HG02798 (cell line): ENCODE results near the gene DLG2.

Source experiments
- ATAC-seq: cut with Tn5 transposase; IDR thresholded peaks from one replicate; pipeline ENCODE4 v1.9.1; 2021; ENCODE audit warnings: mild to moderate bottlenecking; ENCODE audit not compliant: unreplicated experiment, poor library complexity

The DLG2 gene

DNA sequence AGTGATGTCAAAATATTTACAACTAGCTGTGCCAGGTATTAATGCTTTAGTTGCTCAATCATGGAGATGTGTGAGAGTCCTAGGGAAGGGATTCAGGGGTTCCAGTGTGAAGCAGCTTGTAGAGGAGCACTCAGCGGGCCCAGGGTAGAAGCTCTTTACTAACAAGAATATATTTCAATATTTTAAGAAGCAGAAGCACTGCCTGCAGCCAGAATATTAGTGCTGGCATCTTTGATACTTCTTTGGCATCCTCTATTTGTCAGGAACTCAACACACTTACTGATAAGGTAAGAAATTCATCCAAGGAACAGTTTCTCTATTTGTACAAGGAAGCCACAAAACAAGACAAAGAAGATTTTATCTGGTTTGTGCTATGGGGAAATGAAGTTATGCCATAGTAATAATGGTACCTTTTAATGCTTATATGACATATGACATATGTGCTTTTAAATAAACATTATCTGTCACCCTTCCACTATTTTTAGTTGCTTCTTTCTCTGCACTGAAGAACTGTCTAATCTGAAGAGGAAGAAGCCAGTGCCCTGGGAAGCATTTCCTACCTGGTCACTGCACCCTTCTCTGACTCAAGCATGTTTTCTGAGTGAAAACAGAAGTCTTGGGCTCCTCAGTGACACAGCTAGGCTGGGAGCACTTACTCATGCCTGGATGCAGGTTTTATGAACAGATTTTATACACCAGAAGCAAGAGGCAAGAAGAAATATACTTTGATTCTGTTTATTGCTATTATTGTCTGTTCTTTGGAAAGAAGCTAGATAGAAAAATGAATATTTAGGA, 1952.8 kb downstream of the DLG2 start:
- ATAC-seq: no peak

DNA sequence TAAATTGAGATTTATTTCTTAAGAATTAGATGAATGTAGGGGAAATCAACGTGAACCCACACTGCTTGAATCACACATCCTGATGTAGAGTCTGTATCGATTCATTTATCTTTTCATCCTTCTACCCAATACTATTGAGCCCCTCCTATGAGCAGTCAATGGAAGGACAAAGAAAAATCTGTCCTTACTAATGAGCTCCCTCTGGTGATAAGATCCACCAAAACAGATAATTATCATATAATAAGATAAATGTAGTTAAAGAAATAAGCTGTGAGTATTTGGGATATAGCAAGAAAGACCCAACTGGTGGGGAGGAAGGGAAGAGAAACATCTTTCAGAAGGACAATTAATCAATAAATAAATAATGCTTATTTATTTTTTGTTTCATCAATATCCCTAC, 1955.9 kb downstream of the DLG2 start:
- ATAC-seq: no peak

DNA sequence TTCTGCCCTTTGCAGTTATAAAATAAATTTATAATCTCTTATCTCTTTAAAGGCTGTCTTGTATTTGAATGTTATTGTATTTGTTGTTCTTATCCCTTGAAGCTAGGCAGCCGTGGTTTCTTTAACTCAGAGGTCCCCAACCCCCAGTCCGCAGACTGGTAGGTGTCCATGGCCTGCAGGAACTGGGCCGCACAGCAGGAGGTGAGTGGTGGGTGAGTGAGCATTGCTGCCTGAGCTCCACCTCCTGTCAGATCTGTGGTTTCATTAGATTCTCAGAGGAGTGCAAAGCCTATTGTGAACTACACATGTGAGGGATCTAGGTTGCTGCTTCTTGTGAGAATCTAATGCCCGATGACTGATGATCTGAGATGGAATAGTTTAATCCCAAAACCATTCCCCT, 1961.0 kb downstream of the DLG2 start:
- ATAC-seq: no peak

DNA sequence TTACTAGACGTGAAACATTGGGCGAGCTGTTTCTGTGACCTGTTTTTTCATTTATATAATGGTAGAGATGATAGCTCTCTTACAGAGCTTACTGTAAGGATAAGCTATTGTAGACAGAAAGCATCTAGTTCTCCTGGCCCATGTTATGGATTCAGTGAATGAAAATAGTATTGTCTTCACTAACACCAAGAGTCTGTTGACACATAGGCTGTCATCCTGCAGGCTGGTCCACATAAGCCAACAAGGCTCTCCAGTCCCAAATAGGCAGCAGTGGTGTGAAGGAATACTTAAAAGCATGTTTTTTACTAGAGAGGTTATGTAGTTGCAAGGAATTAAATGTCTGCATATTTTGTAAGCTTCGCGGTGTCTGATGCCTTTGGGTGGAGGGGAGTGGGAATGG, 1963.2 kb downstream of the DLG2 start:
- ATAC-seq: no peak

DNA sequence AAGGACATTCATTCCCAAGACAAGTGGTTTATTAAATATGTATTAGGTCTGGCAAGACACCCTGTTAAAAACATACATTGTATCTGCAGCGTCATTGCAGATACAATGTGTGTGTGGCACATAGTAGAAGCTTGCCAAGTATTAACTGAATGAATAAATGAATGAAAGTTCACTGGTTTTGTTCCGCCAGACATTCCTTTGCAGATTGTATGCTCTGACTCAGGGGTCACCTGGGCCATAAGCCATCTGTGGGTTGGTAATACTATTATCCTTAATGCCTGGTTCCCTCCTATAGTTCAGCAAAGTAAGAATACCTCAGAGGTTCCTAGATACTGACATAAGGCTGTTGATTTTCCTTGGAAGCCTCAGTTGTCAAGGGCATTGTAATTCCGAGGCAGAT, 1963.7 kb downstream of the DLG2 start:
- no peak for ATAC-seq

DNA sequence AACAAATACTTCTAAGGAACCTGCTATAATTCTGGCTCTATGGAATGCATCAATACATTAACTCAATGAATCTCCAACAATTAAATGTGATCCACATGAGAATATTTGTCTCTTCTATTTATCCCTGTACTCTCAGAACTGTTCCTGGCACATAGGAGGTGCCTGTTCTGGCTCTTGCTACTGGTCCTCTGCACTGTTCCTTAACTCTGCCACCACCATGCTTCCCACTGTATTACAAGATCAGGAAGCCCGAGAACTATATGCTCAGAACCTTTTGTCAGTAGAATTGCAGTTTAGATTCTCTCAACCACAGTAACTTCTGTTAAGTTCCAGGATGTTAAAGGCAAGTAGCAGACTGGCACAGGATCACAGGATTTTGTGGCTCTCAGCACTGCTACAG, 1964.7 kb downstream of the DLG2 start:
- ATAC-seq: no peak

DNA sequence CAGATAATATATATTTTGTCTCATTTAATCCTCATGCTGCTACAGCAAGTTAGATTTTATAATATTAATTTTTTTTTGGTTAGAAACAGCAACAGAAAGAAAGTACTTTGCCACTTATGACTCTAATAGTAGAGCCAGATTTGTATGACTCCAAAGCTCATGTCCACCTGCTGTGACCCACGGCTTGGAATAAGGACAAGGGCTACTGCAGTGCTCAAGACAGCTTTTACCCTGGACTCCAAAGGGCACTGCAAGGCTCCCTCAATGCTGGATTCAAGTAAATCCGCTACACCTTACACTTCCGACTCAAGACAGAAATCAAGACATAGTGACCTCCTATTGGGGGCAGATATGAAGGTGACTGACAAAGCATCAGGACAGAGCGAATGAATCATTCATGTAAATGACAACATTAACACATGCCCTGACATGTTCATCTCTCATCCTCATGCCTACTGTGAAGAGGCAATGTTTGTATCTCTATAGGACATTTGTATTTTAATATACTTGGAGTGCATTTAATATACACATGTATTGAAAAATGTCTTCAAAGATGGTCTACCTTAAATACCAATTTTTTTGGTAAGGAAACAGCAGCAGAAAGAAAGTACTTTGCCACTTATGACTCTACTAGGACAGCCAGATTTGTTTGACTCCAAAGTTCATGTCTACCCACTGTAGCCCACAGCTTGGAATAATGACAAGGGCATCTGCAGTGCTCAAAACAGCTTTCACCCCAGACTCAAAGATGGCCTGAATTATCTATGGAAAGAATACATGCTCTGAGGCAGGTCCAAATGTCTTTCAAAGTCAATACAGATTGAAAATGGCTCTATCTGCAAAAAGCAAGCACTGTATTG, 1965.4 kb downstream of the DLG2 start:
- no peak for ATAC-seq

DNA sequence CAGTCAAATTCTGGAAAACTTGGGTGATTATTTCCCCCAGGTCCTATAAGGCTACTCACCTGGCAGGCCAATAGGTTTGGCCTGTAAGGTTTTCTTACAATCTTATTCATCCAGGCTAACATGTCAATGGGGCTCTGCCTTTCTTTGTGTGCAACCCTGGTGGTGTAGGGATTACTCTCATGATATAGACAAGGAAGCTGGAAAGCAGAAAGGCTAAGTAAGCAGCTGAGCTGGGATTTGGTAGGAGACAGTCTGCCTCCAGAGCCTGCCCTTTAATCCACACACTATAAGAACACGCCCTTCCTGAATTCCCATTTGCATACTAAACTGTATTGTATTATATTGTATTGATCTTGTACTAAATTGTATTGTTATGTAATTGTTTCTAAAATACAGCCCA, 1967.7 kb downstream of the DLG2 start:
- no peak for ATAC-seq

DNA sequence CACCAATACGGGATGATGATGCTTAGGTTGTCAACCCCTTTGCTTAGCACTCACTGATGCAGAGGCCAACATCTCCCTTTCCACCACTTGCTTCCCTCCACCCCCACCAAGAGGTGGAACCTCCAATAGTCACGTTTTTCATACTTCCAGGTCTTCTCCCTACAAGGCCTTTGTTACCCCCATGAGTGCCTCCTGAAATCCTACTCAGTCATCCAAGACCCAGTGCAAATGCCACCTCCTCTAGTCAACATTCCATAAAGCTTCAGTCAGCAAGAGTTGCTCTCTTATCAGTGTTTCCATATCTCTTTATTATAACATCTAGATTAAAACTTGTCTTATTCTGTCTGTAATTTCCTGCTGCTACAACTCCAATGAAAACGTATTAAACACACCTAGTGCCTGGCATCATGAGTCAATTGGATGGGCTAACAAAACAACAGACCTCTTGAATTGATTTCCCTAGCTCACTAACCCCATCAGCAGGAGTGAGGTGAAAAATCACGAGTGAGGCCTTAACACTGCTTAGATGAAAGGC, 1970.3 kb downstream of the DLG2 start:
- ATAC-seq: no peak

DNA sequence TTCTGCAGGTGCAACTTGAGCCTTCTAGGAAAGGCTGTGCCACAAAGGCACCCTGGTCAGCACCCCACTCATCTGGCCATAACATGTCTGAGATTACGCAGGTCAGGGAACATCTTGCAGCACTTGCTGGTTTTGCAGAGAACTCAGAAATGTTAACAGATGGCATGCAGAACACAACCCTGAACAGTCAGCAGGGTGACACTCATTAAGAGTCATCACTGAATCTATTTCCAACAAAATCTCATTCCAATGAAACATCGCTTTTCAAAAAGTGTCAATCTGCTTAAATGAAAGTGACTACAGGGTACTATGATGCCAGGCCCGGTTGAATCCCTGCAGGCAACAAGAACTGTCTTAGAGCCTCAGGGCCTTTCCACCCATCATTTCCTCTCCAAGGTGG, 1971.2 kb downstream of the DLG2 start:
- ATAC-seq: no peak

DNA sequence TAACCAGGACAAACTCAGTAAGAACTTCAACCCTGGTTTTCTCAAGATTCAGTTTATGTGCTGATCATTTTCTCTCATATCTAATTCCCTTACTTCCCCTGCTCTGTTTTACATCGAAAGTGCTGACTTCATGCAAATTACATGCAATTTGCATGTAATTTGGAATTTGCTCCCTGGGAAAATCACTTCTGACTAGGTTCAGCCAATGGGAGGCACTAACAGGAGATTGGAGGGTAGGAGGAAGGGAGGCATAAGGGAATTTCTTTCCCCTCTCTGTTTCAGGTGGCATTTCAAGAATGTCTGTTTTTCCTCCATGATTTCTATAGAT, 1977.7 kb downstream of the DLG2 start:
- ATAC-seq: no peak

DNA sequence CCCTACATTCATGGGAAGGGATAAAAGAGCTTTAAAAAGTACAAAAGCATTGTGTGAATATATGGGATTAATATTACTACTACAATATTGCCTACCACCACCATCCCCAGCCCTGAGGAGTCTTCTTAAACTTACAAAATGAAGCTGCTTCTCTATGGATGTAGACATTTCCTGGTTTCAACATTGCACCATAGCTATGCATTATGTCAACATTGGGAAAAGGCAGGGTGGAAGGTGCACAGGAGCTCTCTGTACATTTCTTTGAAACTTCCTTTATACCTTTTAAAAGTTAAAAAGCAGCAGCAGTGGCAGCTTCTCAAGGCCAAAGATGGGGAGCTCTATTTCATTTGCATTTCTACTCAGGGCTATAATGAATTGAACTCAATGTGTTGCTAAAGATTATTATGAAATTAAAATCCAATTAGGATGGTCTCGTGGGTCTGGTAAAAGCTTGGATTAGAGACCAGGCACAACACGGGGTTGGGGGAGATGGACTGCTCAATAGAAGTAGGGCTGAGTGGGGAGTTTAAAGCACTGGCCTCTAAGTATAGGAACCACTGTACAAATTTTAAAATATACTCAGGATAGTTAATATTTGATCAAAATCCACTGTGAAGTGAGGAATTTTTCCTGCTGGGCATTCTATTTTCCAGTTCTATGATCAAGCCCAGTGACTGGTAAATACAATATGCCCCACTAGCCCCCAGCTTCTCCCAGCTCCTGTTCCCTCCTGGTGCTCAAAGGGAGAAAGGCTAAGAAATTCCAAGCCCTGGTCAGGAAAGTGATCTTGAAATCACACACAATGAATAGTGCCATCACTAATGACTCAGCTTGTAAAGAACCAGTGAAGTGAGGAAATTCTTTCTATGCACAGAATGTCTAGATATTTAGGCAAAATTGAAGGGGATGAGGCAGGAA, 1978.3 kb downstream of the DLG2 start:
- no peak for ATAC-seq

DNA sequence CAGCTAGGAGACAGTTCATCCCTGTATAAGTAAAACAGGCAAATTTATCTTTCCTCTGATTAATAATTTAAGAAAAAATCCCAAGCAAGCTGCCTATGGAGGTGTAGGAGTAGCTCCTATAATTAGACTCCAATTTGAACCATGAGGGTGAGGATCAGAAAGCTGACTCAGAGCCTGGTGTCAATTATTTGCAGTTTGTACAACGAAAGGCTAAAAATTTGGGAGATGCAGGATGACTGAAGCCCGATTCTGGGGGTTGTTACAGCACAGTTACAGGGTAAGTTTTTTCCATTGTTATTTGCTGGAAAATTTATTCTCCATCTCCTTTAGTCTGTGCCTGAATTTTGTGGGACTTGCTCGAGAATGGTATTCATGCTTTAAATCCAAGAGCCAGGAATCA, 1981.6 kb downstream of the DLG2 start:
- no peak for ATAC-seq

DNA sequence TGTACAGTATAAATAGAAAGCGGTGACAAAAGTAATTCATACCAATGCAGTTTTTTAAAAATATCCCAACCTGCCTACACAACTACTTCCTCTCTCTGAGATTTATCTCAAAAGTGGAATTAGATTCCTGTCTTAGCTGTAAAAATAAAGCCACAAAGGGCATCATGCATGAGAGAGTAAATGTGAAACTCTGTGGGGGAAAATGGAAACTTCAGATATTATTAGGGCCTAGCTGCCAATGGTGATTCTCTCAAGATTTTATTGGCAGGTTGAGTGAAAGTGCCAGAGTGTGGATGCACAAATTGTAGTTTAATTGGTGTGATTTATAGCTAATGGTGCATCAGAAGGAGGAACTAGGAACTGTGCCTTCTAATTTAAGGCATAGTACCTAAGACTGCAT, 1984.0 kb downstream of the DLG2 start:
- no peak for ATAC-seq

DNA sequence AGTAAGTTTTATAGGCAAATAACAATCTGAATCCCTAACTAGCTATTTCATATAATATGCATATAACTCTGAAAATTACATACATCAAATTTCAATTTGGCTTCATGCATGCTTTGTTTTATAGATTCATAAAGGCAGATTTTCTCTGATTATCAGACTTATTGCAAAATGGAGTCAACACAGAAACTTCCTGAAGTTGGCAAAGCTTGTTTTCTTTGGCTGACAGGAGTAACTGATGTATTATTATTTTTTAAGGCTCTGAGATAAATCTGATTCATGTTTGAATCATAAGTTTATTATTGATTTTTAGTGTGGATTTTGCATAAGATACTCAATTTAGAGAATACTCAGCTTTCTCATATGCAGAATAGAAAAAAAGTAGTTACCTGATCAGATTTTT, 1984.6 kb downstream of the DLG2 start:
- ATAC-seq: no peak

DNA sequence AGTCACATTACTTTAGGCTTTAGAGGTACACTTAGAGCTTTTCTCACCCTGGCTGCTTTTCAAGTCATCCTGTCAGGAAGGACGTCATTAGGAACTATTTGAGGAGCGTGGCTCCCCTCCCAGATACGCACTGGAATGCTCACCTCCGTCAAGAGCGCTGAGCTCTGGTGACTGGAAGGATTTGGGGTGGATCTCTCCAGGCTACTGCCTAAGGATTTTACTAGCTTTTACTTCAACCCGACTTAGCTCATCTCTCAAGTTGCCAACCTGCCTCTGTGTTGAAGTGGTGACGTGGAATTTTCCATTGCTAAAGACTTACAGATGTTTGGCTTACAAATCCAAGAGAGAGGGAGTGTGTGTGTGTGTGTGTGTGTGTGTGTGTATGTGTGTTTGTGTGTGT, 1985.6 kb downstream of the DLG2 start:
- ATAC-seq: no peak

DNA sequence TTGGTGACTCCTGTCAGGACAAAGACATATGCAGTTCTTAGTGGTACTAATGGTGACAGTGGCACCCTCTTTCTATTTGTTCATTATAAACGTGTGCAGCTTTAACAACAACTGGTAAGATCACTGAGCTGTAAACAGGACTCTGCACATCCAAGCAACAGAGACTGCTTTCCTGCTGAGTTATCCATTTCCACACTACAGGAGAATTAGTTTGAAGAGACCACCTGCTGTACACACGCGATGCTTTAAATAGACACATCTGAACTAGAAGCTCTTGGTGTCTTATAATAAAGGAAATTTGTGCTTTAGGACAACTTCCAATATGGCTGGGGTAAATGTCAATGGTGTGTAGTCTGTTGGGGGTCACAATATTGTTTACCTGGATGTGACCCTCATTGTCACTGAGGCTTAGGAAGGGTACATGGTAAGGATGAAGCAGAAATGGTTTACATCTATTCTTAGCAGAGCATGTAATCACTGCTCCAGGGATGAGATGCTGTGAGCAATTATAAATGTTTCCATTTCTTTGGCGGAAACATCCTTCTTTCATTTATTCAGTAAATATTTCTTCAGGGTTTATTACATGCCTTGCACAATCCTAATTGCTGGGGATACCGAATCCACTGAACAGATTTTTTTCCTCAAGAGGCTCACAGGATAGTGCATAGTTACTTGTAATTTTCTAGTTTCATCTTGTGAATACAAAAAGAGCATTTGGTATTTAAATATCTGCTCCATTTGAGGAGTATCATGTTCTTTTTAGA, 1987.0 kb downstream of the DLG2 start:
- no peak for ATAC-seq

DNA sequence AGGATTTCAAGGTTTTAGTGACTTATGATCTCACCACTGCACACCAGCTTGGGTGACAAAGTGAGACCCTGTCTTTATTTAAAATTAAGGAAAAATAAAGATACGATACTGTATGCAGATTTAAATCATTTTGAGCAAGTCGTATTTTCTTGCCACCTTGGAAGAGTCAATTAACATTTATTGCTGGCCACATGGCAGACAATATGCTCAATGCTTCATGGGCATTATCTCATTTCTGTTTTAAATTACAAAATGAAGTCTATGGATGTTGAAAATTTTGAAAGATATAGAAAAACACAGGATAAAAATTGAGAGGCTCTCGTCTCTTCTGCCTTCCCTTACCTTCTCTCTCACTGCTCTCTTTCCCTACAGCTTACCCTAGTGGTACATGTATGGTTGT, 1992.0 kb downstream of the DLG2 start:
- ATAC-seq: no peak

DNA sequence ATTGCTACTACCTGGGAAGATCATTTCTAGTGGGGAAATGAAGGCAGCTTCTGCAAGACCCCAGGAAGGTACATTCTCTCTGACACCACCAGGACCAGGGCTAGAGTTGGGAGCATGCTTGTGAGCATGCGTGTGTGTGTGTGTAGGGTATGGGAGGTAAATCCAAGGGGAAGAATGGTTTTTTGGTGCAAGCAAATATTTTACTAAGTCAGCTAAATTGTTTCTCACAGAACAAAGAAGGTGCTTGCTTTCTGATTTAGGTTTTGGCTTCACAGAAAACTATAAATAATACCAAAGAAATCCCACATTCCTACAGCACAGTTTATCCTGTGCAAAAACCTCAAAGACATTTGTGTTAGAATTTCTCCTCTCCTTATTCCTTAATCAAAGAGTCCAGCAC, 1996.9 kb downstream of the DLG2 start:
- no peak for ATAC-seq

DNA sequence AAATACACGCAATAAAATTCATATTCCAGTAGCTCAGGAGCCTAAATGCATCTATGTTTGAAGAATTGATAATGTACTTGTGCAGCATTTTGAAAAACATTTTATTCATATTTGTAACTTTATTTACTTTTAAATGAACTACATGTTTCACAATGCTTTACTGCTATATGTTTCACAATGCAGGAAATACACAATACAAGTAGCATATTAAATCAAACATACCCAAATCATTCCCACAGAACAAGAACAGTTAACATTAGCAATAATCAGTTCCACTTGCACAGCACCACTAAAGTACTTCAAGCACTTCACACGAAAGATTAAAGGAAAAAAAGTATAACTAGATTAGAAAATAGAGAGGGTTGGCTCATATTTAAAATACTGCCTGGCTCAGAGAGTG, 1997.4 kb downstream of the DLG2 start:
- ATAC-seq: no peak
